ENCODE data around the gene TSHZ2.
A peak's percentile ranks its signal among the peaks of the same experiment; 100 is the strongest.
"Not testable (repeated sequence)": the region's sequence is repeated elsewhere in the genome, so short reads cannot be mapped to it uniquely, and the experiment has no call there.

Gene TSHZ2

GRCh38 chr20:53021934-53022333, 49.8 kb downstream of the TSHZ2 start:
- peak in 1 of 2 donors; percentile 1 for DNase-seq (ENCODE audit: low read depth in 2 of 2)
- TF ChIP-seq, protein P1, sequence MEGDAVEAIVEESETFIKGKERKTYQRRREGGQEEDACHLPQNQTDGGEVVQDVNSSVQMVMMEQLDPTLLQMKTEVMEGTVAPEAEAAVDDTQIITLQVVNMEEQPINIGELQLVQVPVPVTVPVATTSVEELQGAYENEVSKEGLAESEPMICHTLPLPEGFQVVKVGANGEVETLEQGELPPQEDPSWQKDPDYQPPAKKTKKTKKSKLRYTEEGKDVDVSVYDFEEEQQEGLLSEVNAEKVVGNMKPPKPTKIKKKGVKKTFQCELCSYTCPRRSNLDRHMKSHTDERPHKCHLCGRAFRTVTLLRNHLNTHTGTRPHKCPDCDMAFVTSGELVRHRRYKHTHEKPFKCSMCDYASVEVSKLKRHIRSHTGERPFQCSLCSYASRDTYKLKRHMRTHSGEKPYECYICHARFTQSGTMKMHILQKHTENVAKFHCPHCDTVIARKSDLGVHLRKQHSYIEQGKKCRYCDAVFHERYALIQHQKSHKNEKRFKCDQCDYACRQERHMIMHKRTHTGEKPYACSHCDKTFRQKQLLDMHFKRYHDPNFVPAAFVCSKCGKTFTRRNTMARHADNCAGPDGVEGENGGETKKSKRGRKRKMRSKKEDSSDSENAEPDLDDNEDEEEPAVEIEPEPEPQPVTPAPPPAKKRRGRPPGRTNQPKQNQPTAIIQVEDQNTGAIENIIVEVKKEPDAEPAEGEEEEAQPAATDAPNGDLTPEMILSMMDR (IDR thresholded peaks at IDR 0.05; ENCODE audit: low read depth, low read length) = no peak

DNA sequence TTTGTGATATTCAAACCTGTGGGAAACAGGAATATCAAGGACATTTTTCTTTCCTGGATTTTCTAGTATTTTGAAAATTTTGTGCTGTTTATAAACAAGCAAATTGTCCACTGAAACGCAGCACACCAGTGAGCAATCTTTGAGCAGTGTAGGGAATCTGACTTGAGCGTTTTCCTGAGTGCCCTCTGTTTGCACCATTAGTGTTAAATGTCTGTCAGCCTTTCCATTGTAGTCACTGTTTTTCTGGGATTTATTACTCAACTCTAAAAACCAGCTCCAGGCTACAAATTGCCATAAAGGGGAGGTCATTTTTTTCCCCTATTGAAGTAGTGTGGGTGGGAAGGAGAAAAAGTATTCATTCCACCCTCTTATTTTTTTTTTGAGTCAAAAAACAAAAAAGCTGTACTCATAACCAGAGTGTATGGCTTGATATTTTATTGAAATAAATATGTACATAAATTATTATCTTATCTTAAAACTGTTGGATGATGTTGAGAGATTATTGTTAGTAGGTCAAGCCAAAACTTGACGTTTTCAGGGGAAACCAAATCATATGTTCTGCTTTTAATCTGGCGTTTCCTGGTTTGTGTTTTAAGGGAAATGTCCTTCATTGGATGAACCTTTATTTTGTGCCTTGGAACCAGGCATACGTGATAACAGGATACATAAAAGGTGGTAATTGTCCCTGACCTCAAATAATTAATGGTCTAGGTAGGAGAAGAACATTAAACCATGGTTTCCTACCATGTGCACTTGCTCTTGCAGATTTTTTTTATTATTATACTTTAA, 51.8 kb downstream of the TSHZ2 start:
- TF ChIP-seq, protein P1 (IDR thresholded peaks at IDR 0.05; ENCODE audit: low read depth, low read length) = no peak
- no peak overlapping the region for H3K4me3 ChIP-seq (replicated peaks in 1 of 2; ENCODE audit: low read depth in 2 of 2, low read length in 2 of 2)
- no peak for DNase-seq (ENCODE audit: low read depth in 2 of 2)

More at GRCh38 chr20:53021934-53022333, 49.8 kb downstream of the TSHZ2 start:
- H3K4me3 ChIP-seq (replicated peaks in 1 of 2; ENCODE audit: low read depth in 2 of 2, low read length in 2 of 2) = no peak overlapping the region

DNA sequence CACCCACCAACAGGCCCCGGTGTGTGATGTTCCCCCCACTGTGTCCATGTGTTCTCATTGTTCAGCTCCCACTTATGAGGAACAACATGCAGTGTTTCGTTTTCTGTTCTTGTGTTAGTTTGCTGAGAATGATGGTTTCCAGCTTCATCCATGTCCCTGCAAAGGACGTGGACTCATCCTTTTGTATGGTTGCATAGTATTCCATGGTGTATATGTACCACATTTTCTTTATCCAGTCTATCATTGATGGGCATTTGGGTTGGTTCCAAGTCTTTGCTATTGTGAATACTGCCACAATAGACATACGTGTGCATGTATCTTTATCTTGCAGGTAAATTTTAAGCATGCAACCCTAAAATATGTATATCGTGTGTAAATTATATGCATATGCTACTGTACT, 52.5 kb downstream of the TSHZ2 start:
- not testable (repeated sequence) for DNase-seq (ENCODE audit: low read depth in 2 of 2); H3K4me3 ChIP-seq (replicated peaks in 1 of 2; ENCODE audit: low read depth in 2 of 2, low read length in 2 of 2)

GRCh38 chr20:53027089-53027488, 54.9 kb downstream of the TSHZ2 start:
- no peak for DNase-seq (ENCODE audit: low read depth in 2 of 2)
- TF ChIP-seq, protein P1 (IDR thresholded peaks at IDR 0.05; ENCODE audit: low read depth, low read length) = no peak

GRCh38 chr20:53028337-53029007, 56.3 kb downstream of the TSHZ2 start:
- DNase-seq (ENCODE audit: low read depth in 2 of 2) = peak in 1 of 2 donors; percentile 9
- no peak overlapping the region for H3K4me3 ChIP-seq (replicated peaks in 1 of 2; ENCODE audit: low read depth in 2 of 2, low read length in 2 of 2)
- TF ChIP-seq, protein P1 (IDR thresholded peaks at IDR 0.05; ENCODE audit: low read depth, low read length) = no peak

More at GRCh38 chr20:53027089-53027488, 54.9 kb downstream of the TSHZ2 start:
- no peak overlapping the region for H3K4me3 ChIP-seq (replicated peaks in 1 of 2; ENCODE audit: low read depth in 2 of 2, low read length in 2 of 2)

DNA sequence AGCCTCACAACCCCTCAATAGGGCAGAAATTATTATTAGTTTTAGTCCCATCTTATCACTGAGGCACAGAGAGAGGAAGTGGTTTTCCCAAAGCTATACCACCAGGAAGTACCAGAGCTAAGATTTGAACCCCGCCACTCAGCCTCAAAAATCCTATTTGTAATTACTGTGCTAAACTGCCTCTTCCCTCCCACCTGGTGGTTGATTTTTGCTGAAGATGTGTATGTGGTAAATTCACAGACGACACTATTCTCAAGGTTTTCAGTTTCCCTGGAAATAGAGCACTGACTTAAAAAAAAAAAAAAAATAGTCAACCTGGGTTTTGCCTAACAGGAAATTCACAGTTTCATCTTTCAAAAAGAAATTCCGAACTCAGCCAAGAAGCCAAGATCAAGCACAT, 57.9 kb downstream of the TSHZ2 start:
- no peak for DNase-seq (ENCODE audit: low read depth in 2 of 2)
- H3K4me3 ChIP-seq (replicated peaks in 1 of 2; ENCODE audit: low read depth in 2 of 2, low read length in 2 of 2) = no peak overlapping the region
- TF ChIP-seq, protein P1 (IDR thresholded peaks at IDR 0.05; ENCODE audit: low read depth, low read length) = no peak

GRCh38 chr20:53032046-53032445, 59.9 kb downstream of the TSHZ2 start:
- TF ChIP-seq, protein P1 (IDR thresholded peaks at IDR 0.05; ENCODE audit: low read depth, low read length) = no peak
- no peak overlapping the region for H3K4me3 ChIP-seq (replicated peaks in 1 of 2; ENCODE audit: low read depth in 2 of 2, low read length in 2 of 2)
- DNase-seq (ENCODE audit: low read depth in 2 of 2) = peak in 1 of 2 donors; percentile 10

Data from cardiac fibroblast (primary cell).